GM21529 (cell line): Measurements from ENCODE around the gene ZNF525.
A peak's percentile ranks its signal among the peaks of the same experiment; 100 is the strongest.
"Not testable (repeated sequence)": the region's sequence is repeated elsewhere in the genome, so short reads cannot be mapped to it uniquely, and the experiment has no call there.

ENCODE experiments used
- ATAC-seq: cut with Tn5 transposase; IDR thresholded peaks from one replicate; pipeline ENCODE4 v1.9.1; 2021; ENCODE audit not compliant: unreplicated experiment

The ZNF525 gene

DNA sequence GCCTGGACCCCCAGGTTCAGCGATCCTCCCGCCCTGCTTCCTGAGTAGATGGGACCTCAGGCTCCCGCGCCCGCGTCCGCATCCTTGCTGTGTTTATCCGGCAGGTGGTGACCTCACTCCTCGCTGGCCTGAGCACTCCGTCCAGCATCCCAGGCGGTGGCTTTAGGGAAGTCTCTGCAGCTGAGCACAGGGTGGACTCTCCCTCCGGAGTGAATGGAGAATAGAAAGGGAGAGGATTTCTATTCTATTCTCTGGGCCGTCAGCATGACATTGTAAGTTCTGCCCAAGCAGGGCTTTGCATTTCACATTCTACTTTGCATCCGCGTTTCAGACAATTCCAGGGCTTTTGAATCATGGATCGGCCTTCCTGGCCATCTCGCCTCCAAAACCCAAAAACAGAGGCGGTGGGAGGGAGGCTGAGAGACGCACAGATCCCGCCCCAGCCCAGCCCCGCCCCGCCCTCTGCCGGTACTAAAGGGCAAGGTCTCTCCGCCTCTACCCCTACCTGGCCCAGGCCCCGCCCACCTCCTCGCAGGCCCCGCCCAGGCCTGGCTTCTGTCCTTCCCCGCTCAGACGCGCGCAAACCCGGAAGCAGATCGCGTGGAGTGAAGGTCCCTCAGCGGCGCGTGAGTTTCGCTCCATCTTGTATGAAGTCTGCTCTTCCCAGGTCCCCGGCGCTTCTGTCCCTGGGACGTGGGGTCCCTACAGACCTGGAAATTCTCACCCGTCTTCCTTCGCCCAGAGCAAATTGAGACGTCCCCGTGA is at the start of gene ZNF525:
ZNF525 (plus strand) TSS at position 572 of the 765 bp plus-strand sequence. CDS start 6,577 bp downstream, outside the sequence.
- ATAC-seq: peak; percentile 98

DNA sequence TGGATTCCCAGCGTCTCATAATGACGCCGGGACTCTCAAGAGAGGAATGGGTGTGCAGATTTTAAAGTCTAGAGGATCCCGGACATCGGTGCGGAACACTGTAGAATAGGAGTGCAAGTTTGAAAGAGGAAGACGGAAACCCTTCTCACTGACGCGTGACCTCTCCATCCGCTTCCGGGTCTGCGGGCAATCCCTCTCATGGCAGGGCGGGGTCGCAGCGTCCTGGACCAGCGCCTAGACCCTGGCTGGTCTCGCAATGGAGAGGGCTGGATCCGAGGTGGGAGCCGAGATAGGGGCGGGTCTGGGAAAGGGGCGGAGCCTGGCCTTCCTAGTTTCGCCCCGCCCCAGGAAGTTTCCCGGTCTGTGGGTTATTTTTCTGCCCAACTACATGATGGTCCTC is 36.5 kb upstream of the ZNF525 start:
- no peak for ATAC-seq

DNA sequence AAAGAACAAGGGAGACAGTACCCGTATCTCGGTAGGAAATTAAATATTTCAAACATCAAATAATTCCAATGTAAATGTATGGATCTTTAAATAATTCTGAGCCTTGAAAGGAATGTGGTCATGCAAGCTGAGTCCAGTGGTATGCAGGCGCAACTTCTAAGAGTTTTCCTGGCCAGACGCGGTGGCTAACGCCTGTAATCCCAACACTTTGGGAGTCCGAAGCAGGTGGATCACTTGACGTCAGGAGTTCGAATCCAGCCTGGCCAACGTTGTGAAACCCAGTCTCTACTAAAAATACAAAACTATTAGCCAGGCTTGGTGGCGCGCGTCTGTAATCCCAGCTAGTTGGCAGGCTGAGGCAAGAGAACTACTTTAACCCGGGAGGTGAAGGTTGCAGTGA is 33.0 kb upstream of the ZNF525 start:
- ATAC-seq: no peak

DNA sequence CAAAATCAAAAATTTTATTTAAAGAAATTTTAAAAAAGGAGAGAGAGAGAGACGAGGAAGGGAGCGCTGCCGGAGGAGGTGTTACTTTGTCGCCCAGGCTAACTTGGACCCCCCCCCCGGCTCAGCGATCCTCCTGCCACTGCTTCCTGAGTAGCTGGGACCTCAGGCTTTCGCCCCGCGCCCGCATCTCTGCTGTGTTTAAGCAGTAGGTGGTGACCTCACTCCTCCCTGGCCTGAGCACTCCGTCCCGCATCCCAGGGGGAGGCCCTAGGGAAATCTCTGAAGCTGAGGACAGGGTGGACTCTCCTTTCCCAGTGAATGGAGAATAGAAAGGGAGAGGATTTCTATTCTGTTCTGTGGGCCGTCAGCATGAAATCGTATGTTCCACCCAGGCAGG is 32.4 kb upstream of the ZNF525 start:
- ATAC-seq: no peak

DNA sequence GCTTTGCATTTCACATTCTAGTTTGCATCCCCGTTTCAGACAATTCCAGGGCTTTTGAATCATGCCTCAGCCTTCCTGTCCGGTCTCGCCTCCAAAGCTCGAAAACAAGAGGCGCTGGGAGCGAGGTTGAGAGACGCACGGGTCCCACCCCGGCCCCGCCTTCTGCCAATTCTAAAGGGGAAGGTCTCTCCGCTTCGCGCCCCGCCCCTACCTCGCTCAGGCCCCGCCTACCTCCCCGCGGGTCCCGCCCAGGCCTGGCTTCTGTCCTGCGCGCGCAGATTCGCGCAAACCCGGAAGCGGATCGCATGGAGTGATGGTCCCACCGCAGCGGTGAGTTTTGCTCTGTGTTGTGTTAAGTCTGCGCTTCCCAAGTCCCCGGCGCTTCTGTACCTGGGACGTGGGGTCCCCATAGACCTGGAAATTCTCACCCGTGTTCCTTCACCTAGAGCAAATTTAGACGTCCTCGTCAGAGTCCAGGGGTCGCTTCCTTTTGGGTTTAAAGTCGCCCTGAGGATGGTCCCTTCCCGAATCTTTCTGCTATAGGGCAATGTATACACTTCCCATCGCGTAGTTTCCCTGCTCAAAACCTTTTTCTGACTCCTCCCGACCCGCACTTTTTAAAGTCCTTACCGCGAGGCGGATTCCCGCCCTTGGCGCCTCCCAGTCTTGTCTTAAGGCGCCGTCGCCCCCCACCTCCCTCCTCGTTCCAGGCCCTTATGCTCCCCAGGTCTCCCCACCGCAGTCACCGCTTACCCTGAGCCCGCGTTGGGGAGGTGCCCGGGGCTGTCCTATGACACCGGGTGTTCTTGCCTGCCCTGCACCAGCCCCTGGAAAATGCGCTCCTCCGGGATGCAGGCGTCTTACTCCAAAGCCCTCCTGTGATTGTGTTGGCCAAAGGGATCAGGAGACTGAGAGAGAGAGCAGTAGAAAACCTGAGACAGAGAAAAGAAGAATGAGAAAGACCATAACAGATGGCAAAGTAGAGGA is 31.7 kb upstream of the ZNF525 start, which contains the start of gene ZNF845:
ZNF845 (plus strand) TSS at position 287 of the 987 bp plus-strand sequence. CDS start 7,559 bp downstream, outside the sequence.
- ATAC-seq: peak; percentile 94

DNA sequence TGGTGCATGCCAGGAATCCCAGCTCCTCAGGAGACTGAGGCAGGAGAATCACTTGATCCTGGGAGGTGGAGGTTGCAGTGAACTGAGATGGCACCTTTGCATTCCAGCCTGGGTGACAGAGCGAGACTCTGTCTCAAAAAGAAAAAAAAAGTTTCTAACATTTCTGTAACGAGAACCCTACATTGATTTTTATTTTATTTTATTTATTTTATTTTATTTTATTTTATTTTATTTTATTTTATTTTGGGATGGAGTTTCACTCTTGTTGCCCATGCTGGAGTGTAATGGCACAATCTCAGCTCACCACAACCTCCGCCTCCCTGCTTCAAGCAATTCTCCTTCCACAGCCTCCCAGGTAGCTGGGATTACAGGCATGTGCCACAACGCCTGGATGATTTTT is 21.1 kb upstream of the ZNF525 start:
- ATAC-seq: not testable (repeated sequence)

DNA sequence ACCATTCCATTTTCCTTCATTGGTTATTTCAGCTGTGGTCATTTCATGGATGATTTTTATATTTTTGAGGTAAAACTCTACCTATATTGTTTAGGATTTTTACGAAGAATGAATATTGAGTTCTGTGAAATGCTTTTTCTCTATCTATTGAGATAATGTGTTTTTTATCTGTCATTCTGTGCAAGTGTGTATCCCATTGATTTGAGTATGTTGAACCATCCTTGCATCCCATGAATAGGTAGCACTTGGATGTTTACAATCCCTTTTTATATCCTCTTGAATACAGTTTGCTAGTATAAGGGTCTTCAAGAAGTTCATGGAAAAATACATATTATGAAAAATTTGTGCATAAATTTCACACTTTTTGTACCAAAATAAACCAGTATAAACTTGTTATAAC is 9.8 kb upstream of the ZNF525 start:
- no peak for ATAC-seq

DNA sequence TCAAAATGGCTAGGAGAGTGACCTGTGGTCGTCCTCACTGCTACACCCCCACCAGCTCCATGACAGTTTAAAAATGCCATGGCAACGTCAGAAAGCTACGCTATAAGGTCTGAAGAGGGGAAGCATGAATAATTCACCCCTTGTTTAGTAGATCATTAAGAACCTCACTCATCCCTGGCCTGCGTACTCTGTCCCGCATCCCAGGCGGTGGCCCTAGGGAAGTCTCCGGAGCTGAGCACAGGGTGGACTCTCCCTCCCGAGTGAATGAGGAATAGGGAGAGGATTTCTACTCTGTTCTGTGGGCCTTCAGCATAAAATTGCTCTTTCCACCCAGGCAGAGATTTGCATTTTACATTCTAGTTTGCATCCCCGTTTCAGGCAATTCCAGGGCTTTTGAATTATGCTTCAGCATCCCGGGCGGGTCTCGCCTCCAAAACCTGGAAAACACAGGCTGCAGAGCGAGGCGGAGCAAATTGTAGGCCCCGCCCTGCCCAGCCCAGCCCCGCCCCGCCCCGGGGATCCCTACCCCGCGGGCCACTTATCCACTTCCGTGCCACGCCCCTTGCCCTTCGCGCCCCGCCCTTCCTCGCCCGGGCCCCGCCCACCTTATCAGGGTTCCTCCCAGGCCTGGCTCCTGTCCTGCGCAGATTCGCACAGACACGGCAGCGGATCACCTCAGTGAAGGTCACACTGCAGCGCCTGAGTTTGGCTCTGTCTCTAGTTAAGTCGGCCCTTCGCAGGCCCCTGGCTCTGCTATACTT is 7.5 kb upstream of the ZNF525 start:
- ATAC-seq: no peak

DNA sequence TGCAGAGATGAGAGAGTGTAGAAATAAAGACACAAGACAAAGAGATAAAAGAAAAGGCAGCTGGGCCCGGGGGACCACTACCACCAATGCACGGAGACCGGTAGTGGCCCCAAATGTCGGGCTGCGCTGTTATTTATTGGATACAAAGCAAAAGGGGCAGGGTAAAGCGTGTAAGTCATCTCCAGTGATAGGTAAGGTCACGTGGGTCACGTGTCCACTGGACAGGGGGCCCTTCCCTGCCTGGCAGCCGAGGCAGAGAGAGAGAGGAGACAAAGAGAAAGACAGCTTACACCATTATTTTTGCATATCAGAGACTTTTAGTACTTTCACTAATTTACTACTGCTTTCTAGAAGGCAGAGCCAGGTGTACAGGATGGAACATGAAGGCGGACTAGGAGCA is 5.4 kb upstream of the ZNF525 start:
- ATAC-seq: not testable (repeated sequence)

DNA sequence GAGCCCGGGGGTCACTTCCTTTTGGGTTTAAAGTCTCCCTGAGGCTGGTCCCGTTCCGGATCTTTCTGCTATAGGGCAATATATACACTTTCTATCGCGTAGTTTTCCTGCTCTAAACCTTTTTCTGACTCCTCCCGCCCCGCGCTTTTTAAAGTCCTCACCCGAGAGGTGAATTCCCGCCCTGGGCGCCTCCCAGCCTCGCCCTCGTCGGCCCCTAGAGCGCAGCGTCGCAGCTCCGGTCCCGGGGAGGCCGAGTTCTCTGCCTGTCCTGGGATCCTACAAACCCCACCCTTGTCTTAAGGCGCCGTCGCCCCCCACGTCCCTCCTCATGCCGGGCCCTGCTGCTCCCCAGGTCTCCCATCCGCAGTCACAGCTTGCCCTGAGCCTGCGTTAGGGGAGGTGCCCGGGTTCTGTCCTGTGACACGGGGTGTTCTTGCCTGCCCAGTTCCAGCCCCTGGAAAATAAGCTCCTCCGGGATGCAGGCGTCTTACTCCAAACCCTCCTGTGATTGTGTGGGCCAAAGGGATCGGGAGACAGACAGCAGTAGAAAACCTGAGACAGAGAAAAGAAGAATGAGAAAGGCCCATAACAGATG is 491 bp downstream of the ZNF525 start:
- ATAC-seq: peak; percentile 61

DNA sequence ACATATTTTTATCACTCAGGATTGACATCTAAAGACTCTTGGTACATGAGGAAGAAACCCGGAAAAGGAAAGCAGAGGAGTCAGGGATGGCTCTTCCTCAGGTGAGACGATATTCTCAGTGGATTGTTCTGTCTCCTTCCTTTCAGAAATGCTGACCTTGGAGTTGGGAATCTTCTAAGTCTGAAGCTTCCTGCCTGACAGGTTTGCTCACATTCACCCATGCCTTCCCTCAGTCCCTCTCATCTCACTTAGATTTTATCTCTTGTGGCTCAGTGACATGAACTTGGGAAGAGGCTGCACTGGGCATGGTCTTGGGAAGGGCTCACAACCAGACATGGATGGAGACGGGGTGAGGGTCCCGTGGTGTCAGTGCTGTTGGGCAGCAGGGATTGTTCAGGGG is 6.7 kb downstream of the ZNF525 start:
- ATAC-seq: no peak

DNA sequence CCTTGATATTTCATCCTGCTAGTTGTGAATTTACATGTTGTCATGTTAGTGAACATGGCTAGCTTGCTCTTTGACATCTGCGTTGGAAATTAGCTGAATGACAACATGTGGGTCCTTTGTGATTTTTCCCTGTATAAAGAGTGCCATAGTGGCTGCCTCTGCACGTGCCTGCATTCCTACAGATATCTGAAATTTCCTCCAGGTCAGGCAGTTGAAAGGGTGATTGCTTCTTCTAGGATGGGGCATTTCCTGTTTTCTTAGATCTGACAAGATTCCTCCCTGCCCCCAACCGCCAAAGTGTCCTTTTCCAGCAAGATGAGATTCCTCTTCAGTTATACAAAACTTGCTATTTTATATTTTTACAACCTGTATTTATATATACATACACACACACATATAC is 8.8 kb downstream of the ZNF525 start:
- ATAC-seq: no peak

DNA sequence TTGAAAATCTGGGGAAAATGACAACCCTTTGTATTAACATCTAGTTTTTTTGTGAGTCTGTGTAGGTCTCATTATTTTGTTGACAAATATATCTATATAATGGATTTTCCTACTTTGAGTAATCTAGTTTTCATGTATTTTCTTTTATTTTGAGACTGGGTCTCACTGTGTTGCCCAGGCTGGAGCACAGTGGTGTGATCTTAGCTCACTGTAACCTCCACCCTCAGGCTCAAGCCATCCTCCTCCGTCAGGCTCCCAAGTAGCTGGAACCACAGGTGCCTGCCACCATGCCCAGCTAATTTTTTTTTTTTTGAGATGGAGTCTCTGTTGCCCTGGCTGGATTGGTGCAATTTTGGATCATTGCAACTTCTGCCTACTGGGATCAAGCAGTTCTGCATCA is 9.2 kb downstream of the ZNF525 start:
- no peak for ATAC-seq

DNA sequence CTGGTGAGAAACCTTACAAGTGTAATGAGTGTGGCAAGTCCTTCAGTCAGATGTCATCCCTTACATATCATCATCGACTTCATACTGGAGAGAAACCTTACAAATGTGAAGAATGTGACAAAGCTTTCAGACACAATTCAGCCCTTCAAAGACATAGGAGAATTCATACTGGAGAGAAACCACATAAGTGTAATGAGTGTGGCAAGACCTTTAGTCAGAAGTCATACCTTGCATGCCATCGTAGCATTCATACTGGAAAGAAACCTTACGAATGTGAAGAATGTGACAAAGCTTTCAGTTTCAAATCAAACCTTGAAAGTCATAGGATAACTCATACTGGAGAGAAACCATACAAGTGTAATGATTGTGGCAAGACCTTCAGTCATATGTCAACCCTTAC is 15.9 kb downstream of the ZNF525 start:
- ATAC-seq: no peak

DNA sequence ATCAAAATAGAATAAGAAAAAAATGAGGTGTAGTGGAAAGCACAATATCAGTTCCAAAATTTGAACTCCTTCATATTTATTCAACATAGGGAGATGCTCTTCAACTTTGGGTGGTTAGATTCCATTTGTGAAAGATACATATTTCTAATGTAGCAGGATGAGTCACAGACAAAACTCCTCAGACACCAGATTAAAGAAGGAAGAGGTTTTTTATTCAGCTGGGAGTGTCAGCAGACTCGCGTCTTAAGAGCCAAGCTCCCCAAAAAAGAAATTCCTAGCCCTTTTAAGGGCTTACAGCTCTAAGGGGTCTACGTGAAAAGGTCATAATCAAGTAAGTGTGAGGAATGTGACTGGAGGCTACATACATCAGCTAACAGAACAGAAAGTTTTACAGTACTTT is 22.7 kb downstream of the ZNF525 start:
- no peak for ATAC-seq

DNA sequence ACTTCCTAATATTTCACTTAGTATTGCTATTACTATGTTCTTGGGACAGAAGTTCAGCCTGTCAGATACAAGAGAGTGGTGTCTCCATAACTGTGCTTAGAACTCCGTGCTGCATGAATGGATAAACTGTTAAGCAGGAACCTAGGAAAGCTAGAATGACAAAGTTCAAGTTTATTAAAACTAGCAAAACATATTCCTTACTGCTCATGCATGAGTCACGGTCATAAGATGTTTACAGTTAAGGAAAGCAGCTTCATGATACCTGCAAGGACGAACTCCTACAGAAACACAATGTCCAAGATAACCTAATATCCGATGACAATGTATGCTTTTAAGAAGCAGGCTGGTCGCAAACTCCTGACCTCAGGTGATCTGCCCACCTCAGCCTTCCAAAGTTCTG is 23.4 kb downstream of the ZNF525 start:
- ATAC-seq: no peak

DNA sequence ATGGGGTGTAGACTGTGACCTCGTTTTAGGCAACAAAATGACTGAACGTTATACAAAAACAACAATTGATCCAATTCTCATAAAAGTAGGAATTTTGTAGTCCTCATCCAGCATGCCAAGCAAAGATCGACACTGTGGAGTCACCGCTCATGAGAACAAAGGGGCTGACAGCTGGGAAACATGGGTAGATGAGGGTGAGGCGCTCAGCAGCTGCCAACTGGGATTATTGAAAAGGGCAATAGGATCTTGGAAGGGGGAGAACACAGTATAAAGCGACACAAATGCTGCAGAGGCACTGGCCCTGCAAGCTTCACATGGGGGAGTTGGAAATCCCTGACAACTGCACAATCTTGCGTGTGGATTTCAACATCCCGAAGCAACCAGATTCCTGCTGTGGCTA is 24.1 kb downstream of the ZNF525 start:
- ATAC-seq: no peak

DNA sequence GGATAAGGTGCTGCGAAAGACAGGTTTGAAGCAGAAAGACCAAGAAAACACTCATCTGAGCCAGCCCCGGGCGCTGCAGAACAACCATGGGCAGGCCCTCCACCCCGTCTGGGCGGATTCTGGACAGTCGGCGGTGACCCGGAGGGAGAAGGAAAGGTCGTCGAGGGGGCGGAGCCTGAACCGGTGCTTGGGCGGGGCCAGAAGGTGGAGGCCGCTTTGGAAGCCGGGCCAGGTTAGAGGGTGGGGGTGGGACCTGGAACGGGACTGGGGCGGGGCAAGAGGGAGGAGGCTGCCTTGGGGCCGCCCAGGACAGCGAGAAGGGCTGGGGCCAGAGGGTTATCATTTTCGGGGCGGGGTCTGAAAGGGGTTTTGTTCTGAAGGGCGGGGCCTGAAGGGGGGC is 24.5 kb downstream of the ZNF525 start:
- no peak for ATAC-seq

DNA sequence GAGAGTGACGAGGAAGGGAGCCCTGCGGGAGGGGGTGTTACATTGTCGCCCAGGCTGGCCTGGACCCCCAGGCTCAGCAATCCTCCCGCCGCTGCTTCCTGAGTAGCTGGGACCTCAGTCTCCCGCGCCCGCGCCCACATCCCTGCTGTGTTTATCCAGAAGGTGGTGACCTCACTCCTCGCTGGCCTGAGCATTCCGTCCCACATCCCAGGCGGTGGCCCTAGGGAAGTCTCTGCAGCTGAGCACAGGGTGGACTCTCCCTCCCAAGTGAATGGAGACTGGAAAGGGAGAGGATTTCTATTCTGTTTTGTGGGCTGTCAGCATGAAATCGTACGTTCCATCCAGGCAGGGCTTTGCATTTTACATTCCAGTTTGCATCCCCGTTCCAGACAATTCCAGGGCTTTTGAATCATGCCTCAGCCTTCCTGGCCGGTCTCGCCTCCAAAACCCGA is 29.0 kb downstream of the ZNF525 start:
- no peak for ATAC-seq

DNA sequence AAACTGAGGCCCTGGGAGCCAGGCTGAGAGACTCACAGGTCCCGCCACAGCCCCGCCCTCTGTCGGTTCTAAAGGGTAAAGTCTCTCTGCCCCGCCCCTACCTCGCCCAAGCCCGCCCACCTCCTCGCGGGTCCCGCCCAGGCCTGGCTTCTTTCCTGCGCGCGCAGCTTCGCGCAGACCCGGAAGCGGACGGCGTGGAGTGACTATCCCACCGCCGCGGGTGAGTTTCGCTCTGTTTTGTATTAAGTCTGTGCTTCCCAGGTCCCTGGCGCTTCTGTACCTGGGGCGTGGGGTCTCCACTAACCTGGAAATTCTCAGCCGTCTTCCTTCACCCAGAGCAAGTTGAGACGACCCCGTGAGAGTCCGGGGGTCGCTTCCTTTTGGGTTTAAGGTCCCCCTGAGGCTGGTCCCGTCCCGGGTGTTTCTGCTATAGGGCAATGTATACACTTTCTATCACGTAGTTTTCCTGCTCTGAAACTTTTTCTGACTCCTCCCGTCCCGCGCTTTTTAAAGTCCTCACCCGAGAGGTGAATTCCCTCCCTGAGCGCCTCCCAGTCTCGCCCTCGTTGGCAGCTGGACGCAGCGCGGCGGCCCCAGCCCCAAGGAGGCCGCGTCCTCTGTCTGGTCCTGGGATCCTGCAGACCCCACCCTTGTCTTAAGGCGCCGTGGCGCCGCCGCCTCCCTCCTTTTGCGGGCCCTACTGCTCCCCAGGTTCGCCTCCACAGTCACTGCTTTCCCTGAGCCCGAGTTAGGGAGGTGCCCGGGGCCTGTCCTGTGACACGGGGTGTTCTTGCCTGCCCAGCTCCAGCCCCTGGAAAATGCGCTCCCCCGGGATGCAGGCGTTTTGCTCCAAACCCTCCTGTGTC is 29.7 kb downstream of the ZNF525 start, which contains the start of gene ZNF765:
ZNF765 (plus strand) TSS at position 176 of the 866 bp plus-strand sequence. CDS start 2,867 bp downstream, outside the sequence.
- peak; percentile 92 for ATAC-seq
